HepG2 (cell line): ENCODE data around the gene RPS6KA3. TPM values are rescaled to one million over a fixed set of nuclear protein-coding genes. Genes with fewer than 3 reads are reported as not detected.

Source experiments
- CEBPB ChIP-seq: IDR thresholded peaks from 2 replicates; pipeline ENCODE4 v1.6.1; 2011; ENCODE audit warnings: low read depth, low read length, improper control_type of control experiment, borderline replicate concordance
- ETV5 ChIP-seq: IDR thresholded peaks from 2 replicates; pipeline ENCODE4 v1.6.1; 2018; ENCODE audit warnings: missing biosample characterization, missing genetic modification reagents, inconsistent platforms, borderline replicate concordance
- FLYWCH1 ChIP-seq: sonication (generic); formaldehyde crosslinking; IDR thresholded peaks from 2 replicates; pipeline ENCODE4 v1.8.1; 2023; ENCODE audit warnings: mild to moderate bottlenecking, missing genetic modification reagents
- FOXJ3 ChIP-seq: sonication (generic); formaldehyde crosslinking; IDR thresholded peaks from 2 replicates; pipeline ENCODE4 v1.4.0; 2020; ENCODE audit warnings: missing genetic modification reagents, mild to moderate bottlenecking, borderline replicate concordance
- GTF3A ChIP-seq: sonication (generic); formaldehyde crosslinking; conservative IDR thresholded peaks from 2 replicates; pipeline ENCODE4 v1.4.0; 2020; ENCODE audit warnings: mild to moderate bottlenecking, missing genetic modification reagents
- ISX ChIP-seq: sonication (generic); formaldehyde crosslinking; conservative IDR thresholded peaks from 2 replicates; pipeline ENCODE4 v1.5.0; 2020; ENCODE audit warnings: missing genetic modification reagents
- MEIS1 ChIP-seq: sonication (generic); formaldehyde crosslinking; IDR thresholded peaks from 2 replicates; pipeline ENCODE4 v1.9.0; 2021; ENCODE audit warnings: mild to moderate bottlenecking, missing genetic modification reagents, moderate library complexity, borderline replicate concordance
- MIER2 ChIP-seq: IDR thresholded peaks from 2 replicates; pipeline ENCODE4 v1.6.1; 2016; ENCODE audit warnings: missing biosample characterization, missing genetic modification reagents
- MTERF4 ChIP-seq: sonication (generic); formaldehyde crosslinking; IDR thresholded peaks from 2 replicates; pipeline ENCODE4 v1.8.0; 2023; ENCODE audit warnings: mild to moderate bottlenecking, missing genetic modification reagents
- MTF1 ChIP-seq: sonication (generic); formaldehyde crosslinking; IDR thresholded peaks from 2 replicates; pipeline ENCODE4 v1.5.0; 2020; ENCODE audit warnings: missing genetic modification reagents
- PHF8 ChIP-seq: sonication (generic); formaldehyde crosslinking; IDR thresholded peaks from 2 replicates; pipeline ENCODE4 v1.5.0; 2020; ENCODE audit warnings: missing genetic modification reagents
- RFX1 ChIP-seq: fragments of 450-650 bp; IDR thresholded peaks from 2 replicates; pipeline ENCODE4 v1.6.1; 2017
- SMYD3 ChIP-seq: sonication (generic); formaldehyde crosslinking; IDR thresholded peaks from 2 replicates; pipeline ENCODE4 v1.8.1; 2023; ENCODE audit warnings: mild to moderate bottlenecking, missing genetic modification reagents
- STAT5B ChIP-seq: sonication (generic); formaldehyde crosslinking; IDR thresholded peaks from 2 replicates; pipeline ENCODE4 v1.4.0; 2020; ENCODE audit warnings: missing genetic modification reagents
- TIGD3 ChIP-seq: sonication (generic); formaldehyde crosslinking; IDR thresholded peaks from 2 replicates; pipeline ENCODE4 v1.5.1; 2020; ENCODE audit warnings: mild to moderate bottlenecking, missing genetic modification reagents, borderline replicate concordance
- ZNF343 ChIP-seq: sonication (generic); formaldehyde crosslinking; IDR thresholded peaks from 2 replicates; pipeline ENCODE4 v1.4.0; 2020; ENCODE audit warnings: mild to moderate bottlenecking, missing genetic modification reagents
- ZNF543 ChIP-seq: sonication (generic); formaldehyde crosslinking; IDR thresholded peaks from 2 replicates; pipeline ENCODE4 v1.4.0; 2020; ENCODE audit warnings: mild to moderate bottlenecking, missing genetic modification reagents
- ZNF672 ChIP-seq: sonication (generic); formaldehyde crosslinking; IDR thresholded peaks from 2 replicates; pipeline ENCODE4 v1.8.1; 2022; ENCODE audit warnings: missing genetic modification reagents
- polyA plus RNA-seq, 8 experiments: library from polyadenylated mRNA; depleted of rRNA in 3 of 8; stranded (reverse) in 7 of 8; unstranded in 1 of 8; fragments of >200 nt; fragmentation: Illumina TruSeq in 4 of 8; extraction: Trizol in 4 of 8; gene quantifications; 2 replicates each; pipeline versions ENCODE4 v1.2.1 to v1.2.3, GENCODE V29; 2011 to 2016; ENCODE audit warnings: low read depth in 4 of 8, missing spikeins in 1 of 8, mixed read lengths in 1 of 8; ENCODE audit not compliant: insufficient read depth in 1 of 8
- total RNA-seq, 5 experiments: library from RNA; depleted of rRNA; stranded (reverse); fragments of >200 nt; fragmentation: Illumina TruSeq; extraction: Trizol; gene quantifications; 2 replicates each; pipeline ENCODE4 v1.2.3, GENCODE V29; 2016; ENCODE audit warnings: low read depth in 1 of 5
- TF ChIP-seq, protein P1 (sequence below): IDR thresholded peaks from 2 replicates; pipeline ENCODE4 v1.6.1; 2018; ENCODE audit warnings: missing genetic modification reagents, mild to moderate bottlenecking, missing compliant biosample characterization
- TF ChIP-seq, protein P2 (sequence below): sonication (generic); formaldehyde crosslinking; IDR thresholded peaks from 2 replicates; pipeline ENCODE4 v1.4.0; 2020; ENCODE audit warnings: missing genetic modification reagents
- TF ChIP-seq, protein P3 (sequence below): IDR thresholded peaks from 2 replicates; pipeline ENCODE4 v1.6.1; 2016; ENCODE audit warnings: low read depth, borderline replicate concordance
- TF ChIP-seq, protein P4 (sequence below): sonication (generic); formaldehyde crosslinking; IDR thresholded peaks from 2 replicates; pipeline ENCODE4 v1.8.1; 2023; ENCODE audit warnings: mild to moderate bottlenecking, inconsistent platforms, moderate library complexity, missing genetic modification reagents, borderline replicate concordance

The RPS6KA3 gene
- total and polyA plus RNA-seq, 2 of the 13 experiments (the other 11 are each of a cell fraction or from before 2014, with no cell fraction given): 314 to 357 TPM

DNA sequence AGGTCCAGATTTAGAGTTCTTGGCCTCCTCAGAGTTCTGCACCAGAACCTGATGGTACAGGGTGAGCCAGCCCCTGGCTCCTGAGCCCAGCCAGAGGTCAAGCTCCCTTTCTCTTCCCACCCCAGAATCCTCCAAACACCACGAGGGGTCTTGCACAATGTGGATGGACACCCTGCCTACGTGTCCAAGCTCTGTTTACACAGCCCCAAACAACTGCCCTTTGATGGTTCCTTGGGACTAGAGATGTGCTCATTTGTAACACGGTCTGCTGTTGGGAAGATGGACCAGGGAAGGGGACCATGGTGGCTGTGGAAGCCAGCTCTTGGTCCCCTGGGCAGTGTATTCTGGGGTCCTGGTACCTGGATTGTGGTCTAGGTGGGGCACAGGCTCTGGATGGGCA, 40.0 kb upstream of the RPS6KA3 start (continued):
- TF ChIP-seq STAT5B (CRISPR knock-in tag) (no peak), SMYD3 (no peak), FLYWCH1 (CRISPR knock-in tag) (no peak), ZNF343 (CRISPR knock-in tag) (no peak), ISX (CRISPR knock-in tag) (no peak), RFX1 (no peak), TIGD3 (CRISPR knock-in tag) (no peak), CEBPB (peak; percentile 87), ETV5 (CRISPR knock-in tag) (peak; percentile 29; the same call in 1 of the 2 replicates), ZNF543 (CRISPR knock-in tag) (no peak), FOXJ3 (CRISPR knock-in tag) (no peak), MTERF4 (CRISPR knock-in tag) (no peak), MEIS1 (no peak), GTF3A (no peak), MTF1 (CRISPR knock-in tag) (no peak), PHF8 (no peak), ZNF672 (CRISPR knock-in tag) (no peak), MIER2 (CRISPR knock-in tag) (no peak)
- TF ChIP-seq, protein P1, sequence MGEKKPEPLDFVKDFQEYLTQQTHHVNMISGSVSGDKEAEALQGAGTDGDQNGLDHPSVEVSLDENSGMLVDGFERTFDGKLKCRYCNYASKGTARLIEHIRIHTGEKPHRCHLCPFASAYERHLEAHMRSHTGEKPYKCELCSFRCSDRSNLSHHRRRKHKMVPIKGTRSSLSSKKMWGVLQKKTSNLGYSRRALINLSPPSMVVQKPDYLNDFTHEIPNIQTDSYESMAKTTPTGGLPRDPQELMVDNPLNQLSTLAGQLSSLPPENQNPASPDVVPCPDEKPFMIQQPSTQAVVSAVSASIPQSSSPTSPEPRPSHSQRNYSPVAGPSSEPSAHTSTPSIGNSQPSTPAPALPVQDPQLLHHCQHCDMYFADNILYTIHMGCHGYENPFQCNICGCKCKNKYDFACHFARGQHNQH (CRISPR knock-in tag): peak; percentile 57; the same call in 1 of the 2 replicates
- TF ChIP-seq, protein P2, sequence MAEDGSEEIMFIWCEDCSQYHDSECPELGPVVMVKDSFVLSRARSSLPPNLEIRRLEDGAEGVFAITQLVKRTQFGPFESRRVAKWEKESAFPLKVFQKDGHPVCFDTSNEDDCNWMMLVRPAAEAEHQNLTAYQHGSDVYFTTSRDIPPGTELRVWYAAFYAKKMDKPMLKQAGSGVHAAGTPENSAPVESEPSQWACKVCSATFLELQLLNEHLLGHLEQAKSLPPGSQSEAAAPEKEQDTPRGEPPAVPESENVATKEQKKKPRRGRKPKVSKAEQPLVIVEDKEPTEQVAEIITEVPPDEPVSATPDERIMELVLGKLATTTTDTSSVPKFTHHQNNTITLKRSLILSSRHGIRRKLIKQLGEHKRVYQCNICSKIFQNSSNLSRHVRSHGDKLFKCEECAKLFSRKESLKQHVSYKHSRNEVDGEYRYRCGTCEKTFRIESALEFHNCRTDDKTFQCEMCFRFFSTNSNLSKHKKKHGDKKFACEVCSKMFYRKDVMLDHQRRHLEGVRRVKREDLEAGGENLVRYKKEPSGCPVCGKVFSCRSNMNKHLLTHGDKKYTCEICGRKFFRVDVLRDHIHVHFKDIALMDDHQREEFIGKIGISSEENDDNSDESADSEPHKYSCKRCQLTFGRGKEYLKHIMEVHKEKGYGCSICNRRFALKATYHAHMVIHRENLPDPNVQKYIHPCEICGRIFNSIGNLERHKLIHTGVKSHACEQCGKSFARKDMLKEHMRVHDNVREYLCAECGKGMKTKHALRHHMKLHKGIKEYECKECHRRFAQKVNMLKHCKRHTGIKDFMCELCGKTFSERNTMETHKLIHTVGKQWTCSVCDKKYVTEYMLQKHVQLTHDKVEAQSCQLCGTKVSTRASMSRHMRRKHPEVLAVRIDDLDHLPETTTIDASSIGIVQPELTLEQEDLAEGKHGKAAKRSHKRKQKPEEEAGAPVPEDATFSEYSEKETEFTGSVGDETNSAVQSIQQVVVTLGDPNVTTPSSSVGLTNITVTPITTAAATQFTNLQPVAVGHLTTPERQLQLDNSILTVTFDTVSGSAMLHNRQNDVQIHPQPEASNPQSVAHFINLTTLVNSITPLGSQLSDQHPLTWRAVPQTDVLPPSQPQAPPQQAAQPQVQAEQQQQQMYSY (CRISPR knock-in tag): no peak
- TF ChIP-seq, protein P3, sequence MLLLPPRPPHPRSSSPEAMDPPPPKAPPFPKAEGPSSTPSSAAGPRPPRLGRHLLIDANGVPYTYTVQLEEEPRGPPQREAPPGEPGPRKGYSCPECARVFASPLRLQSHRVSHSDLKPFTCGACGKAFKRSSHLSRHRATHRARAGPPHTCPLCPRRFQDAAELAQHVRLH (CRISPR knock-in tag): 0 out of 2 replicates have a peak, but pooled peaks have one; percentile 32
- TF ChIP-seq, protein P4, sequence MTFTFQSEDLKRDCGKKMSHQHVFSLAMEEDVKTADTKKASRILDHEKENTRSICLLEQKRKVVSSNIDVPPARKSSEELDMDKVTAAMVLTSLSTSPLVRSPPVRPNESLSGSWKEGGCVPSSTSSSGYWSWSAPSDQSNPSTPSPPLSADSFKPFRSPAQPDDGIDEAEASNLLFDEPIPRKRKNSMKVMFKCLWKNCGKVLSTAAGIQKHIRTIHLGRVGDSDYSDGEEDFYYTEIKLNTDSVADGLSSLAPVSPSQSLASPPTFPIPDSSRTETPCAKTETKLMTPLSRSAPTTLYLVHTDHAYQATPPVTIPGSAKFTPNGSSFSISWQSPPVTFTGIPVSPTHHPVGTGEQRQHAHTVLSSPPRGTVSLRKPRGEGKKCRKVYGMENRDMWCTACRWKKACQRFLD (CRISPR knock-in tag): no peak
